Cardiac fibroblast (primary cell): Measurements from ENCODE around the gene ZNF567.

Experiments used
- DNase-seq, 2 donors: peaks; one replicate each; pipeline versions ENCODE4 v3.0.0 to v3.0.0-alpha.2; 2010; ENCODE audit warnings: low read depth in 2 of 2
- H3K4me3 ChIP-seq, 2 donors: replicated peaks in 1 of 2; 1 replicate in 1 of 2; 2 replicates in 1 of 2; pipeline ENCODE4 v1.5.1; 2011; ENCODE audit warnings: low read depth in 2 of 2, low read length in 2 of 2, mild to moderate bottlenecking in 2 of 2, moderate library complexity in 1 of 2
- CTCF ChIP-seq: IDR thresholded peaks from one replicate; pipeline ENCODE4 v1.5.1; 2011; ENCODE audit warnings: low read depth, mild to moderate bottlenecking, low read length, inconsistent platforms

Gene ZNF567

GRCh38 chr19:36750066-36750691 lies 62.8 kb downstream of the ZNF567 start:
- no peak for TF ChIP-seq CTCF
- no peak for DNase-seq

More at GRCh38 chr19:36750066-36750691, 62.8 kb downstream of the ZNF567 start:
- H3K4me3 ChIP-seq: no peak overlapping the region
